ENCODE results near the gene TOR4A.

GRCh38 chr9:137232510-137232909, 45.0 kb upstream of the TOR4A start:
- TF ChIP-seq POLR2A (IDR thresholded peaks at IDR 0.05) (no peak), CTCF (IDR thresholded peaks at IDR 0.05) (no peak)
